ENCODE results near the gene CALU. TPM values are rescaled to one million over a fixed set of nuclear protein-coding genes. Genes with fewer than 3 reads are reported as not detected.

Gene CALU
- total RNA-seq, 1 donor from 2014 or later, result 210 TPM

DNA sequence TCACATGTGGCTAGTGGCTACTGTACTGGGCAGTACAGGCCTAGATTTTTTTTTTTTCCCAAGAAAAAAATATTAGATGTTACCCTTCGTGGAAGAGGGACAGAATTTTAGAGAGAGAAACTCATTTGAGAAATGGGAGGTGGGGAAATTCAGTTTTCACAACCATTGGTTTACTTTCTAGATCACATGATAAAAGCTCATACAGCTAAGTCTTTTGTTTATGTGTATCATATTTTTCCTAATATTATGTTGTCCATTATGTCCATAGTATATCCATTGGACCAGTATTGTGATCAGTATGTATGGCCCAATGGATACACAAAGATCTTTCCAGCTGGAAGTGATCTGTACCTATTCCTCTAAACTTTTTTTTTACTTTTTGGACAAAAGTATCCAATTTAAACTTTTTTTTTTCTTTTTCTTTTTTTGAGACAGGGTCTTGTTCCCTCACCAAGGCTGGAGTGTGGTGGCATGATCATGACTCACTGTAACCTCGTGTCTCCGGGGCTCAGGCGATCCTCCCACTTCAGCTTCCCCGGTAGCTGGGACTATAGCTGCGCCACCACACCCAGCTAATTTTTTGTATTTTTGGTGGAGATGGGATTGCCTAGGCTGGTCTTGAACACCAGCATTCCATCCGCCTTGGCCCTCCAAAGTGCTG, 4.1 kb downstream of the CALU start:
- DNase-seq (ENCODE audit: low read depth), result no peak
- Histone ChIP-seq H3K27me3 (ENCODE audit: control insufficient read depth, insufficient read depth, low read length) (no peaks in the 10 kb centered on the region), H3K36me3 (ENCODE audit: control insufficient read depth, insufficient read depth, low read length) (no peaks in the 10 kb centered on the region), H3K4me3 (ENCODE audit: low read depth, low read length) (no peak overlapping the region)
- TF ChIP-seq, protein P1, sequence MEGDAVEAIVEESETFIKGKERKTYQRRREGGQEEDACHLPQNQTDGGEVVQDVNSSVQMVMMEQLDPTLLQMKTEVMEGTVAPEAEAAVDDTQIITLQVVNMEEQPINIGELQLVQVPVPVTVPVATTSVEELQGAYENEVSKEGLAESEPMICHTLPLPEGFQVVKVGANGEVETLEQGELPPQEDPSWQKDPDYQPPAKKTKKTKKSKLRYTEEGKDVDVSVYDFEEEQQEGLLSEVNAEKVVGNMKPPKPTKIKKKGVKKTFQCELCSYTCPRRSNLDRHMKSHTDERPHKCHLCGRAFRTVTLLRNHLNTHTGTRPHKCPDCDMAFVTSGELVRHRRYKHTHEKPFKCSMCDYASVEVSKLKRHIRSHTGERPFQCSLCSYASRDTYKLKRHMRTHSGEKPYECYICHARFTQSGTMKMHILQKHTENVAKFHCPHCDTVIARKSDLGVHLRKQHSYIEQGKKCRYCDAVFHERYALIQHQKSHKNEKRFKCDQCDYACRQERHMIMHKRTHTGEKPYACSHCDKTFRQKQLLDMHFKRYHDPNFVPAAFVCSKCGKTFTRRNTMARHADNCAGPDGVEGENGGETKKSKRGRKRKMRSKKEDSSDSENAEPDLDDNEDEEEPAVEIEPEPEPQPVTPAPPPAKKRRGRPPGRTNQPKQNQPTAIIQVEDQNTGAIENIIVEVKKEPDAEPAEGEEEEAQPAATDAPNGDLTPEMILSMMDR (IDR thresholded peaks at IDR 0.05; ENCODE audit: insufficient read depth, low read length, poor library complexity, severe bottlenecking), result no peak

DNA sequence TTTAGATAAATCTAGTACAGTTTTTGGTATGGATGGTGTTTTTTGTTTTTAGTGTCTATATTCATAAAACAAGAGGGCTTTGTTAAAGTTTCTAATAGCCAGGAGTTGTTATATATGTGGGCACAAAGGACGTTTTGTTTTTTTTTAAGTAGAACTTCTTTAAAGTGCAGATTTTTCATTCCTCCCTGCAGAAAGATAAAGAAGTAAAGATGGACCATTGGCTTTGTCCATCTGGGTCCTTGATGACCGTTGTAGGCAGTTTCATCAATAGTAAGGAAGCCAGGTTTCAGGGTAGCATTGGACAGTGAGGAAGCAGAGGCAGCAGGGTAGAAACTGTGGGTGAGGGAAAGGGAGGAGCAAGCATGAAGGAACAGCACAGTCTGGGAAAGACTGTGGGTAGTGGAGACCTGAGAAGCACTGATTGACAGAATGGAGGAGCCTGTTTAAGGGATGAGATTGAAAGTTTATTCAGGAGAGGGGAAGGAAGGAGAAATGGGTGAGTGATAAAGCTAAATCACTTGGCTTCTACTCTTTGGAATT, 5.3 kb downstream of the CALU start:
- H3K27me3 ChIP-seq (ENCODE audit: control insufficient read depth, insufficient read depth, low read length), result no peaks in the 10 kb centered on the region
- no peaks in the 10 kb centered on the region for H3K36me3 ChIP-seq (ENCODE audit: control insufficient read depth, insufficient read depth, low read length)
- H3K4me3 ChIP-seq (ENCODE audit: low read depth, low read length), result no peak overlapping the region
- DNase-seq (ENCODE audit: low read depth), result no peak
- TF ChIP-seq, protein P1 (IDR thresholded peaks at IDR 0.05; ENCODE audit: insufficient read depth, low read length, poor library complexity, severe bottlenecking), result no peak

DNA sequence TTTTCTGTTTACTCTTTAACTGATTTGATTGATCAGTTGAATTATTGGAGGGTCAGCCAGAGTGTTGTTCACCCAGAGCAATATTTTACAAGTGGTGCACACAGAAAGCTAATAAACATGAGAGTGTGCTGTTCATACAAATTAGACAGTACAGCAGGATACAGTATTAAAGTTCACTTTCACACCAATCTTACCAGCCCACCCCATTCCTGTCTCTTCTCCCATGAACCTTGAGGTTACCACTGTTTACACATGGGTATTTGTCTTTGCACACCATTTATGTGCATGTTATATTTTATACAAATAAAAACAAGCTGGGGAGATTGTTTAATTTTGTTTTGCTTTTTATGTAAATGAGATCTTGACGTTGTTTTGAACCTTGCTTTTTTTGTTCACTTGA, 6.5 kb downstream of the CALU start:
- no peak for DNase-seq (ENCODE audit: low read depth)
- Histone ChIP-seq H3K27me3 (ENCODE audit: control insufficient read depth, insufficient read depth, low read length) (no peaks in the 10 kb centered on the region), H3K36me3 (ENCODE audit: control insufficient read depth, insufficient read depth, low read length) (no peaks in the 10 kb centered on the region), H3K4me3 (ENCODE audit: low read depth, low read length) (no peak overlapping the region)
- TF ChIP-seq, protein P1 (IDR thresholded peaks at IDR 0.05; ENCODE audit: insufficient read depth, low read length, poor library complexity, severe bottlenecking), result no peak

DNA sequence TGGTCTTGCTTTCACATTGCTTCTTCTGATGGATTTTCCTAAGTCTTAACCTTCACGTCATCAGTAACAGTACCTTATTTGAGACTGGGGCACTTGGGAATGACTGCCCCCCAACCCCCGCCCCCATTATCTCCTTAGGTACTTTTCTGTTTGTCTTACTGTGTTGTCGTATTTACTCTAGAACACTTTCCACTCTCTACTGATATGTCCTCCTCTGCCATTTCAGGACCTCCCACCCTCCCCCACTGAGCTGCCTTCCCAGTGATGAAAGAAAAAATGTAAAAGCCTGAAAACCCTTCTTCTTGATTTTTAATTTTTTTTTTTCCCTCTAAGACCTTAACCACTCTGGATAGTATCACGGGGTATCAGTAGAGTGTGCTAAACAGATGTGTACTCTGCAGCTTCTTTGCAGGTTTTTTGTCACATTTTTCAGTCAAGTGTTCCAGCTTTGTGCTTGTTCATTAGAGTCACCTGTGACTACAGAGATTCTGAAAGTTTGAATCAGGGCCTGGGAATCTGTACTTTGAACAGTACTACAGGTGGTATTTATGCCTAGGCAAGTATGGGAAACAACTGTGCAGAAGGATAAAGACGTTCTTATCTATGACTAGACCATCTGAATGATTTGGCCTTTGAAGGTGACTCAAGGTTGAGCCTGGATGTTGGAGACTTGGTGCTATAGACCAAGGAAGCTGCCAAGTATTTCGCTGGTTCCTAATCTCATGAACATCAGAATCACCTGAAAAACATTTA, 8.3 kb downstream of the CALU start:
- Histone ChIP-seq H3K4me3 (ENCODE audit: low read depth, low read length) (no peak overlapping the region), H3K27me3 (ENCODE audit: control insufficient read depth, insufficient read depth, low read length) (no peaks in the 10 kb centered on the region), H3K36me3 (ENCODE audit: control insufficient read depth, insufficient read depth, low read length) (no peaks in the 10 kb centered on the region)
- no peak for DNase-seq (ENCODE audit: low read depth)
- TF ChIP-seq, protein P1 (IDR thresholded peaks at IDR 0.05; ENCODE audit: insufficient read depth, low read length, poor library complexity, severe bottlenecking), result no peak

DNA sequence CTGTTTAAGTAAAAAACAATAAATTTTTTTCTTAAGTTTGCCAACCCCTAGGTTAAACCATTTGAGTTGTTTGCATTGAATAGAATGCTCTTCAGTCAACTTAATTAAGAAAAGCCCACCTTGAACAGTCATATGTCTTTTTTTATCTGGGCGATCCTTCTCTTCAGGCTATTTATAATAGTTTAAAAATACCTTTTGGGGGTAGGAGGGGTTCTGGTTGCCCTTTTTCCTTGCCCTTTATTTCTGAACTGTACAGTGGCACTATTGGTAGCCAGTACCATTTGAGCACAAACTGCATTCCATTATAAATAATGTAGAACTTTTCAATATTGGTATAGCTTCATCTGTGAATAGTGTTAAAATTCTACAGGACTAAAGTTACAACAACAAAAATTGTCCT, 13.1 kb downstream of the CALU start:
- Histone ChIP-seq H3K4me3 (ENCODE audit: low read depth, low read length) (no peak overlapping the region), H3K36me3 (ENCODE audit: control insufficient read depth, insufficient read depth, low read length) (no peaks in the 10 kb centered on the region), H3K27me3 (ENCODE audit: control insufficient read depth, insufficient read depth, low read length) (no peaks in the 10 kb centered on the region)
- TF ChIP-seq, protein P1 (IDR thresholded peaks at IDR 0.05; ENCODE audit: insufficient read depth, low read length, poor library complexity, severe bottlenecking), result no peak
- DNase-seq (ENCODE audit: low read depth), result no peak

Data from kidney epithelial cell (primary cell).